HG02840 (cell line): Measurements from ENCODE around the gene TPSB2.
"Not testable (repeated sequence)": the region's sequence is repeated elsewhere in the genome, so short reads cannot be mapped to it uniquely, and the experiment has no call there.

Source experiments
- ATAC-seq: cut with Tn5 transposase; IDR thresholded peaks from one replicate; pipeline ENCODE4 v1.9.1; 2021; ENCODE audit warnings: mild to moderate bottlenecking, moderate library complexity, moderate number of reproducible peaks; ENCODE audit not compliant: unreplicated experiment, low FRiP score

The TPSB2 gene

GRCh38 chr16:1230084-1230470, at the start of gene TPSB2:
Gene TPSB2 (minus strand): TSS chr16:1230184. CDS start chr16:1229951, 233 bp downstream.
- ATAC-seq: not testable (repeated sequence)

- ATAC-seq: no peak
These were observed 49.3 kb upstream of the TPSB2 start for GRCh38 chr16:1279081-1279944.

- no peak for ATAC-seq
These were observed 48.5 kb upstream of the TPSB2 start for GRCh38 chr16:1278477-1278876.

GRCh38 chr16:1277617-1278282, 47.8 kb upstream of the TPSB2 start:
- no peak for ATAC-seq

GRCh38 chr16:1277151-1277598, 47.2 kb upstream of the TPSB2 start:
- ATAC-seq: no peak

- ATAC-seq: no peak
These were observed 46.5 kb upstream of the TPSB2 start for GRCh38 chr16:1276580-1276878.

- no peak for ATAC-seq
These were observed 46.0 kb upstream of the TPSB2 start for GRCh38 chr16:1275791-1276579.

GRCh38 chr16:1274767-1275166, 44.8 kb upstream of the TPSB2 start:
- ATAC-seq: no peak

- ATAC-seq: no peak
These were observed 43.8 kb upstream of the TPSB2 start for GRCh38 chr16:1273816-1274215.

GRCh38 chr16:1272453-1273198, 42.6 kb upstream of the TPSB2 start:
- ATAC-seq: no peak

GRCh38 chr16:1271724-1272413, 41.9 kb upstream of the TPSB2 start:
- ATAC-seq: not testable (repeated sequence)

GRCh38 chr16:1271380-1271723, 41.4 kb upstream of the TPSB2 start:
- no peak for ATAC-seq

GRCh38 chr16:1269418-1269817, 39.4 kb upstream of the TPSB2 start:
- ATAC-seq: not testable (repeated sequence)

- ATAC-seq: no peak
These were observed 35.8 kb upstream of the TPSB2 start for GRCh38 chr16:1265826-1266225.

GRCh38 chr16:1265090-1265630, 35.2 kb upstream of the TPSB2 start:
- ATAC-seq: no peak

GRCh38 chr16:1264345-1265089, 34.5 kb upstream of the TPSB2 start:
- no peak for ATAC-seq

GRCh38 chr16:1263591-1264344, 33.8 kb upstream of the TPSB2 start:
- no peak for ATAC-seq

GRCh38 chr16:1262846-1263221, 32.9 kb upstream of the TPSB2 start:
- ATAC-seq: no peak
